Heart left ventricle (tissue), 16 donors: ENCODE data around the gene CDH13. TPM values are rescaled to one million over a fixed set of nuclear protein-coding genes. Genes with fewer than 3 reads are reported as not detected.

Experiments used
- ATAC-seq, 4 donors: fragments of 200-7000 bp; cut with Tn5 transposase; one replicate each; pipeline ENCODE4 v1.9.1; 2020 to 2022; ENCODE audit warnings: moderate library complexity in 4 of 4, mild to moderate bottlenecking in 3 of 4, moderate number of reproducible peaks in 1 of 4
- DNase-seq, 5 donors: peaks; one replicate each; pipeline ENCODE4 v3.0.0-alpha.2; 2020
- H3K27ac ChIP-seq, 12 donors: fragments of 200-600 bp; sonication (generic) in 4 of 12; one replicate each; pipeline versions ENCODE4 v1.5.0 to v1.8.0; 2016 to 2022; ENCODE audit warnings: mild to moderate bottlenecking in 2 of 12
- H3K27me3 ChIP-seq, 9 donors: fragments of 200-600 bp; sonication (generic) in 2 of 9; one replicate each; pipeline versions ENCODE4 v1.5.1 to v1.8.0; 2016 to 2022; ENCODE audit warnings: mild to moderate bottlenecking in 3 of 9
- H3K36me3 ChIP-seq, 9 donors: fragments of 200-600 bp; sonication (generic) in 2 of 9; one replicate each; pipeline versions ENCODE4 v1.5.0 to v1.8.0; 2018 to 2022; ENCODE audit warnings: mild to moderate bottlenecking in 2 of 9
- H3K4me1 ChIP-seq, 12 donors: fragments of 200-600 bp; sonication (generic) in 4 of 12; one replicate each; pipeline versions ENCODE4 v1.5.0 to v1.8.0; 2016 to 2022; ENCODE audit warnings: mild to moderate bottlenecking in 3 of 12
- H3K4me3 ChIP-seq, 12 donors: fragments of 200-600 bp; sonication (generic) in 4 of 12; one replicate each; pipeline versions ENCODE4 v1.5.0 to v1.8.0; 2017 to 2022; ENCODE audit warnings: mild to moderate bottlenecking in 9 of 12, moderate library complexity in 4 of 12
- H3K9me3 ChIP-seq, 12 donors: fragments of 200-600 bp; sonication (generic) in 4 of 12; one replicate each; pipeline versions ENCODE4 v1.5.0 to v1.8.0; 2016 to 2022; ENCODE audit warnings: mild to moderate bottlenecking in 1 of 12
- POLR2A ChIP-seq, 2 donors: fragments of 450-650 bp; IDR thresholded peaks; one replicate each; pipeline ENCODE4 v1.6.1; 2017; ENCODE audit warnings: antibody characterized with exemption in 2 of 2, mild to moderate bottlenecking in 2 of 2, moderate library complexity in 2 of 2
- WGBS, 4 donors: extraction: QIAGEN DNeasy Blood & Tissue Kit in 2 of 4; methylation state at CpG; one replicate each; pipeline versions ENCODE4 v1.1.5 to v1.1.7; 2013 to 2018; 5-methylcytosine and 5-hydroxymethylcytosine counted together
- intact Hi-C, 10 donors: fragments of 100-400 bp; cut with DNase I; formaldehyde crosslinking; loops; one replicate each; pipeline versions ENCODE4 v1.11.1 to v1.14.2; 2022
- polyA plus RNA-seq, 2 donors: library from polyadenylated mRNA; stranded (reverse); fragments of 200-250 nt; gene quantifications; one replicate each; pipeline ENCODE4 v1.2.3, GENCODE V29; 2013
- total RNA-seq, 9 donors: library from RNA; depleted of rRNA in 2 of 9; stranded (reverse); fragments of >200 nt in 2 of 9; fragmentation: NEBNext Ultra II Directional in 3 of 9; extraction: Animal tissue kit (Norgen Biotek cat#: 25700) in 3 of 9; gene quantifications; one replicate each; pipeline versions ENCODE4 v1.1.0 to v1.2.4, GENCODE V29; 2016 to 2023
- TF ChIP-seq, protein P1 (sequence below), 12 donors: fragments of 200-600 bp; sonication (generic) in 4 of 12; IDR thresholded peaks; one replicate each; pipeline versions ENCODE4 v1.5.0 to v1.8.0; 2018 to 2022; ENCODE audit warnings: antibody characterized with exemption in 12 of 12, mild to moderate bottlenecking in 5 of 12
- donor health status: ischemic (EF 13 %, LVEDD 7.1; RV severe dilation, severe dysfunction).
- donor health status: healthy with polysubstance abuse.
- donor health status: DM: no; HTN: yes; CAD: no.
- donor health status: DM: no; HTN: no; CAD: no.
- donor health status: ischemic (EF 25% LVEDD 6.9; RV normal size, moderate dysfunction).
- donor health status: ischemic (EF 25% LVEDD 5.7; RV mildly dilated, moderate dysfunction).
- donor health status: healthy.
- donor health status: DM: yes; HTN: yes; CAD: no.
- donor health status: ischemic (EF 35%, LVEDD 5.7; RV mildly dilated, moderate dysfunction).
- donor health status: nonischemic (EF 11% LVEDD 7.7; RV severe dilation, severe dysfunction).
- donor health status: DM: yes; HTN: yes; CAD: no.
- donor health status: PGD.
- donor health status: ischemic (EF 29% LVEDD 5.4; RV normal size, mild dysfunction).
- donor health status: nonischemic (EF 23%, LVEDD 6.1; RV moderate dilation, normal function).

Gene CDH13
- total and polyA plus RNA-seq, 11 donors = 15.0 to 172 (median 137) TPM

DNA sequence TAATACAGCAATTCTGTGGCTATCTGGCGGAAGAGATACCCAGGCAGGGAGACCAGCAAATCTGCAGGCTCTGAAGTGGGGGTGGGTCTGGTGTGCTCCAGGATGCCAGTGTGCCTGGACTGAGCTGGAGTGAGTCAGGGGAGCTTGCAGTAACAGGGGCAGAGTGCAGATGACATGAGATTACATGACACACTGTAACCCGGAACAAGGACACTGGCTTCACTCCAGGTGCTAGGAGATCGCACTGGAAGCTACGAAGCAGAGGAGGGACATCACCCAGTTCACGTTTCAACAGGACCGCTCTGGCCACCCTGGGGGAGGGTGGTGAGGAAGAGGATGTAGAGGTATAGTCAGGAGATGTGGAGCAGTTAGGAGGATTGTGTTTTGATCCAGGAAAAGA lies 475.6 kb downstream of the CDH13 start:
- H3K27ac ChIP-seq = no peak overlapping the region
- intact Hi-C loops = no loop called here
- peaks cover 0 to 29% (median 14%) of the 10 kb centered on the region in 12 donors for H3K9me3 ChIP-seq
- H3K36me3 ChIP-seq = no peaks in the 10 kb centered on the region
- DNase-seq = no peak
- no peak overlapping the region for H3K4me3 ChIP-seq
- H3K27me3 ChIP-seq = no peaks in the 10 kb centered on the region
- TF ChIP-seq, protein P1, sequence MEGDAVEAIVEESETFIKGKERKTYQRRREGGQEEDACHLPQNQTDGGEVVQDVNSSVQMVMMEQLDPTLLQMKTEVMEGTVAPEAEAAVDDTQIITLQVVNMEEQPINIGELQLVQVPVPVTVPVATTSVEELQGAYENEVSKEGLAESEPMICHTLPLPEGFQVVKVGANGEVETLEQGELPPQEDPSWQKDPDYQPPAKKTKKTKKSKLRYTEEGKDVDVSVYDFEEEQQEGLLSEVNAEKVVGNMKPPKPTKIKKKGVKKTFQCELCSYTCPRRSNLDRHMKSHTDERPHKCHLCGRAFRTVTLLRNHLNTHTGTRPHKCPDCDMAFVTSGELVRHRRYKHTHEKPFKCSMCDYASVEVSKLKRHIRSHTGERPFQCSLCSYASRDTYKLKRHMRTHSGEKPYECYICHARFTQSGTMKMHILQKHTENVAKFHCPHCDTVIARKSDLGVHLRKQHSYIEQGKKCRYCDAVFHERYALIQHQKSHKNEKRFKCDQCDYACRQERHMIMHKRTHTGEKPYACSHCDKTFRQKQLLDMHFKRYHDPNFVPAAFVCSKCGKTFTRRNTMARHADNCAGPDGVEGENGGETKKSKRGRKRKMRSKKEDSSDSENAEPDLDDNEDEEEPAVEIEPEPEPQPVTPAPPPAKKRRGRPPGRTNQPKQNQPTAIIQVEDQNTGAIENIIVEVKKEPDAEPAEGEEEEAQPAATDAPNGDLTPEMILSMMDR (IDR thresholded peaks at IDR 0.05) = no peak
- no peak for TF ChIP-seq POLR2A (IDR thresholded peaks at IDR 0.05)
- no peaks in the 10 kb centered on the region for H3K4me1 ChIP-seq
- 79 to 91% (median 84%) methylated on average over 6 of the region's 6 CpGs for WGBS, 4 donors
- no peak for ATAC-seq

DNA sequence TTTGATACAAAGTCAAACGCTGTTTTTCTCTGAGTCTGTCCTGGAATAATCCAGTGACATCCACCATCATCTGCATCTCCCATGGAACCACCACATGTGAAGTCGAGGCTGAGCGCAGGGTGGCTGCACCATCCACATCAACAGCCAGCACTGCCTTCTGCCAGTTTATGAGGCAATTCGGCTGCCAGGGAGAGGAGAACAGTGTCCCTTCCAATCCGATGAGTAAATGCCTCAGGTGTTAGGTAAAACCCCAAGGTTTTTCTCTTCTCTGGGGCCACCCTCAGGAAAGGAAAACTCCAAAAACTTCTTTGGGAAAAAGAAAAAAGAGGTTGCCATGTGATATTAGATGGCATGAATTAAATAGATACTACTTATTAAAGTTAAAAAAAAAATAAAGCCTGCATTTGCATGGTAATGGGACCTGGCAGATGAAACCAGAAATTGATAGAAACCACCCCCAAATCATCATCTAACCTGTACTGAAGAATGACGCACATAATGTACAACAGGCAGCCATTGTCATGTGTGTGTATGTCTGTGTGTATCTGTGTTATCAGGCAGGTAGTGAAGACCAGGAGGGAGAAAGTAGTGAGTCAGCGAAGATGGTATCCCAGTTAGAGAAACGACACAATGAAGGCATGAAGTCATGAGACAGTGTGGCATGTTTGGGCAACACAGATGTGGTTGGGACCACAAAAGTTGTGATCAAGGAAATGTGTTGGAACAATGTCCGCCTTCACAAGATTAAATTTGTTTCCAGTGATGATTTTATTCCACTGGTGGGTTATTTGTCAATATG lies 478.7 kb downstream of the CDH13 start:
- DNase-seq (no peak), ATAC-seq (no peak)

DNA sequence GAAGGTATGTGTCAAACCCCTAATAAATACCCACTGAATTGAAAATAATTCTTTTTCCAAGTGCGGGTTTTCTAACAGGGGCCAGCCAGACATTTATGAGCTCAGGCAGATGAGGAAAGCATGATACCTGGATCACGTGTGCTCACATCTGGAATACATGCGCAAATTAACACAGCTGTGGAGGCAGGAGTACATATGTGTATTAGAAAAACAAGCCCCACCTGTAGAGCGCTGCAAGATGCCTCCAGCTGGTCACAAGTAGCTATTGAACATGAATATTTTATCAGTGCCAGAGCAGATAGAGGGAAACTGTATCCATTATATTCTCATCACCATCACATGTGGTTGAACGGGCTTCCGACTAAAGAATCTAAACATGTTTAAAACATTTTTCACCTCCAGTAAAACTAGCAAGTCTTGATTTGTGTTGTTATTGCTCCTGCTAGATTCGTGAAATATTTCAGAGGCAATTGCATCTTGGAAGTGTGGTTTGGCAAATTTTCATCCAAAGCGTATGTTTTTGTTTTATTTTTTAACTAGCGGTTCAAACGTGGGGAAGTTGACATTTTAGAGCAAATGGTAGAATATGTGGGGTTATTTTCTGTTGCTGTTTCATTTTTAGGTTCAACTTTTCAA lies 482.8 kb downstream of the CDH13 start:
- peaks cover 0 to 3% (median 0%) of the 10 kb centered on the region in 12 donors for H3K4me1 ChIP-seq
- H3K9me3 ChIP-seq = no peaks in the 10 kb centered on the region
- WGBS, 4 donors = 81 to 87% (median 83%) methylated on average over 10 of the region's 10 CpGs
- no peak for TF ChIP-seq POLR2A (IDR thresholded peaks at IDR 0.05)
- TF ChIP-seq, protein P1 (IDR thresholded peaks at IDR 0.05) = no peak
- no peaks in the 10 kb centered on the region for H3K36me3 ChIP-seq
- intact Hi-C loops = loop anchor here in 1 of 10 donors (10.0 kb wide), 1 partner anchor 245 kb away; no protein-coding TSS in a partner anchor
- no peaks in the 10 kb centered on the region for H3K27me3 ChIP-seq
- DNase-seq (no peak), ATAC-seq (no peak)
- no peak overlapping the region for H3K4me3 ChIP-seq
- no peak overlapping the region for H3K27ac ChIP-seq

More for the DNA sequence above, 478.7 kb downstream of the CDH13 start:
- intact Hi-C loops = no loop called here
- Histone ChIP-seq H3K27ac (no peak overlapping the region), H3K9me3 (peaks cover 0 to 12% (median 0%) of the 10 kb centered on the region in 12 donors), H3K4me1 (no peaks in the 10 kb centered on the region), H3K4me3 (no peak overlapping the region), H3K36me3 (no peaks in the 10 kb centered on the region), H3K27me3 (no peaks in the 10 kb centered on the region)
- TF ChIP-seq, protein P1 (IDR thresholded peaks at IDR 0.05) = no peak
- TF ChIP-seq POLR2A (IDR thresholded peaks at IDR 0.05) = no peak
- 91 to 96% (median 95%) methylated on average over 9 of the region's 9 CpGs for WGBS, 4 donors

DNA sequence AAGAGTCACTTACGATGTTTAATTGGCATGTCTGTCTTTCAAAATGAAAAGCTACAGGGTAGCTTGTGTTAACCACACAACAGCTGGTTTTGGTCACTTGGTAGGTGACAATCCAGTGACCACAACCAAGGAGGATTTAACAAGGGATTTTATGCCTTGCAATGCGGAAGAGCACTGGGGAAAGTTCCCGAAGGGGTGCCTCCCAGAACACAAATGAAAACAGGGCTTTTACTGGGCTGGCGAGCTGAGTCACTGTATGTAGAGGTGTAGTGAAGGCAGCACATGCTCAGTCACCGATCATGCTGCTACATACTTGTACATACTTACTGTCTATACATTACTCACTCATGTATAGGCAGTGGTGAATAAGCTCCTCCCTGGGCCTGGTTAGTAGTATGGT lies 483.5 kb downstream of the CDH13 start:
- Histone ChIP-seq H3K36me3 (no peaks in the 10 kb centered on the region), H3K27me3 (no peaks in the 10 kb centered on the region), H3K9me3 (no peaks in the 10 kb centered on the region), H3K27ac (no peak overlapping the region), H3K4me3 (no peak overlapping the region), H3K4me1 (peaks cover 0 to 3% (median 0%) of the 10 kb centered on the region in 12 donors)
- intact Hi-C loops = loop anchor here in 1 of 10 donors (10.0 kb wide), 1 partner anchor 245 kb away; no protein-coding TSS in a partner anchor
- ATAC-seq (no peak), DNase-seq (no peak)
- 85 to 93% (median 89%) methylated on average over 5 of the region's 5 CpGs for WGBS, 4 donors
- TF ChIP-seq, protein P1 (IDR thresholded peaks at IDR 0.05) = no peak
- no peak for TF ChIP-seq POLR2A (IDR thresholded peaks at IDR 0.05)
